ENCODE measurements around the gene SIKE1. TPM values are rescaled to one million over a fixed set of nuclear protein-coding genes. Genes with fewer than 3 reads are reported as not detected.
"Not testable (repeated sequence)": the region's sequence is repeated elsewhere in the genome, so short reads cannot be mapped to it uniquely, and the experiment has no call there.

SIKE1 gene
- total RNA-seq, 4 donors from 2014 or later: 29.7 to 57.4 (median 34.0) TPM

- TF ChIP-seq CTCF (IDR thresholded peaks at IDR 0.05) (no peak), POLR2A (IDR thresholded peaks at IDR 0.05) (no peak), POLR2AphosphoS5 (IDR thresholded peaks at IDR 0.05) (no peak), EP300 (IDR thresholded peaks at IDR 0.05) (no peak)
- no peaks in the 10 kb centered on the region for H3K9me3 ChIP-seq
- no peak overlapping the region for H3K27ac ChIP-seq
- no peaks in the 10 kb centered on the region for H3K36me3 ChIP-seq
- 38 to 54% methylated on average over 3 of the region's 3 CpGs for WGBS, 2 donors (ENCODE audit: low coverage in 1 of 2)
- H3K4me1 ChIP-seq: no peaks in the 10 kb centered on the region
- H3K4me3 ChIP-seq: no peak overlapping the region
- no peak for ATAC-seq
- H3K27me3 ChIP-seq: peaks cover 21% of the 10 kb centered on the region
Observed at GRCh38 chr1:114803001-114803400, 22.5 kb upstream of the SIKE1 start.

GRCh38 chr1:114794038-114794437 is 13.6 kb upstream of the SIKE1 start:
- Histone ChIP-seq H3K9me3 (no peaks in the 10 kb centered on the region), H3K4me1 (no peaks in the 10 kb centered on the region), H3K27ac (no peak overlapping the region), H3K27me3 (peaks cover 45% of the 10 kb centered on the region), H3K4me3 (no peak overlapping the region), H3K36me3 (no peaks in the 10 kb centered on the region)
- no peak for TF ChIP-seq CTCF (IDR thresholded peaks at IDR 0.05)
- no peak for TF ChIP-seq POLR2A (IDR thresholded peaks at IDR 0.05)
- TF ChIP-seq POLR2AphosphoS5 (IDR thresholded peaks at IDR 0.05): no peak
- no peak for TF ChIP-seq EP300 (IDR thresholded peaks at IDR 0.05)
- no peak for ATAC-seq
- WGBS, 2 donors (ENCODE audit: low coverage in 1 of 2): 69 to 88% methylated on average over 2 of the region's 2 CpGs

GRCh38 chr1:114790581-114790980 is 10.1 kb upstream of the SIKE1 start:
- WGBS, 2 donors (ENCODE audit: low coverage in 1 of 2): no CpG with 5 or more reads among the region's 25 CpGs
- peaks cover 0 to 16% (median 0%) of the 10 kb centered on the region in 3 donors for H3K9me3 ChIP-seq
- H3K4me3 ChIP-seq, H3K27ac ChIP-seq, H3K4me1 ChIP-seq, ATAC-seq, H3K36me3 ChIP-seq: not testable (repeated sequence)
- H3K27me3 ChIP-seq: peaks cover 28% of the 10 kb centered on the region

GRCh38 chr1:114786440-114786839 is 6.0 kb upstream of the SIKE1 start:
- 80 to 88% methylated on average over 1 of the region's 1 CpG for WGBS, 2 donors (ENCODE audit: low coverage in 1 of 2)
- H3K4me3 ChIP-seq, H3K36me3 ChIP-seq, H3K27ac ChIP-seq, ATAC-seq, H3K4me1 ChIP-seq, H3K27me3 ChIP-seq: not testable (repeated sequence)
- peaks cover 0 to 19% (median 0%) of the 10 kb centered on the region in 3 donors for H3K9me3 ChIP-seq

GRCh38 chr1:114782476-114782875 is 2.0 kb upstream of the SIKE1 start:
- TF ChIP-seq EP300 (IDR thresholded peaks at IDR 0.05) (no peak), CTCF (IDR thresholded peaks at IDR 0.05) (no peak)
- peaks cover 0 to 19% (median 0%) of the 10 kb centered on the region in 3 donors for H3K9me3 ChIP-seq
- WGBS, 2 donors (ENCODE audit: low coverage in 1 of 2): 78 to 85% methylated on average over 5 of the region's 5 CpGs
- H3K27ac ChIP-seq: no peak overlapping the region
- peaks cover 5 to 20% (median 7%) of the 10 kb centered on the region in 3 donors for H3K4me1 ChIP-seq
- no peak overlapping the region for H3K4me3 ChIP-seq
- H3K27me3 ChIP-seq: no peaks in the 10 kb centered on the region
- peaks cover 0 to 10% of the 10 kb centered on the region in 2 donors for H3K36me3 ChIP-seq
- no peak for ATAC-seq

- Histone ChIP-seq H3K27me3 (no peaks in the 10 kb centered on the region), H3K4me3 (peak overlapping the region; percentile 72 to 77), H3K9me3 (no peaks in the 10 kb centered on the region), H3K27ac (peak overlapping the region; percentile 73 to 95 (median 94)), H3K36me3 (peaks cover 0 to 28% of the 10 kb centered on the region in 2 donors), H3K4me1 (peaks cover 5 to 20% (median 7%) of the 10 kb centered on the region in 3 donors)
- TF ChIP-seq POLR2AphosphoS5 (IDR thresholded peaks at IDR 0.05) (no peak), CTCF (IDR thresholded peaks at IDR 0.05) (no peak), POLR2A (IDR thresholded peaks at IDR 0.05) (no peak)
- no peak for ATAC-seq
Observed at GRCh38 chr1:114779722-114780121, 763 bp downstream of the SIKE1 start.

GRCh38 chr1:114776726-114777125 is 3.8 kb downstream of the SIKE1 start:
- not testable (repeated sequence) for H3K27ac ChIP-seq, H3K27me3 ChIP-seq, ATAC-seq, H3K9me3 ChIP-seq, H3K4me3 ChIP-seq
- H3K4me1 ChIP-seq: peaks cover 5 to 20% (median 7%) of the 10 kb centered on the region in 3 donors
- WGBS, 2 donors (ENCODE audit: low coverage in 1 of 2): 84 to 96% methylated on average over 2 to 4 of the region's 4 CpGs
- H3K36me3 ChIP-seq: peaks cover 0 to 57% of the 10 kb centered on the region in 2 donors

Data from gastroesophageal sphincter (tissue), 4 donors.